ENCODE results near the gene BCHE.

GRCh38 chr3:165837058-165837525, at the start of gene BCHE:
- TF ChIP-seq GATA2 (IDR thresholded peaks at IDR 0.05; ENCODE audit: low read depth, low read length): no peak
- TF ChIP-seq GATA3 (IDR thresholded peaks at IDR 0.05; ENCODE audit: low read depth, low read length): no peak

Data from SH-SY5Y (cell line).